Measurements from ENCODE around the gene SPON1.

GRCh38 chr11:14075118-14076078, 112.9 kb downstream of the SPON1 start:
- TF ChIP-seq CTCF (IDR thresholded peaks at IDR 0.05; ENCODE audit: insufficient read depth, low read length, poor library complexity, severe bottlenecking) (no peak), EZH2phosphoT487 (conservative IDR thresholded peaks at IDR 0.05; ENCODE audit: low read length) (no peak)
